ENCODE results near the gene JPH4. TPM values are rescaled to one million over a fixed set of nuclear protein-coding genes. Genes with fewer than 3 reads are reported as not detected.

JPH4 gene
- total RNA-seq, 2 donors from 2014 or later, result 0.18 to 0.91 TPM

- TF ChIP-seq CTCF (conservative IDR thresholded peaks at IDR 0.05), result no peak
- Histone ChIP-seq H3K36me3 (ENCODE audit: control insufficient read depth, insufficient read depth, low read length) (no peaks in the 10 kb centered on the region), H3K9ac (ENCODE audit: extremely low read depth, low read length, poor library complexity, severe bottlenecking) (no peak overlapping the region), H3K9me3 (ENCODE audit: control insufficient read depth, low read length) (no peaks in the 10 kb centered on the region), H3K27ac (ENCODE audit: low read depth, low read length) (no peak overlapping the region), H3K27me3 (ENCODE audit: control insufficient read depth, insufficient read depth, low read length, poor library complexity, severe bottlenecking) (peaks cover 50% of the 10 kb centered on the region), H3K4me1 (ENCODE audit: control insufficient read depth, insufficient read depth, low read length) (no peaks in the 10 kb centered on the region), H3K4me3 (ENCODE audit: low read length) (no peak overlapping the region)
- Mint-ChIP-seq H3K27ac (no peak overlapping the region), H3K4me1 (peaks cover 9% of the 10 kb centered on the region), H3K9me3 (no peaks in the 10 kb centered on the region), H3K4me3 (peak overlapping the region; percentile 34), H3K27me3 (ENCODE audit: insufficient read depth) (peaks cover 86% of the 10 kb centered on the region), H3K36me3 (ENCODE audit: low read depth) (no peaks in the 10 kb centered on the region)
- 13 to 17% methylated on average over 25 to 65 of the region's 67 CpGs for WGBS, 2 experiments (ENCODE audit: insufficient coverage in 1 of 2, insufficient read length in 1 of 2)
- DNase-seq, result peak; percentile 75
Observed at GRCh38 chr14:23577004-23577681, 1.4 kb downstream of the JPH4 start.

GRCh38 chr14:23573384-23574015 lies 5.1 kb downstream of the JPH4 start:
- TF ChIP-seq CTCF (conservative IDR thresholded peaks at IDR 0.05), result no peak
- H3K36me3 Mint-ChIP-seq (ENCODE audit: low read depth), result no peaks in the 10 kb centered on the region
- no peak overlapping the region for H3K27ac ChIP-seq (ENCODE audit: low read depth, low read length)
- no peak overlapping the region for H3K4me3 ChIP-seq (ENCODE audit: low read length)
- H3K9me3 ChIP-seq (ENCODE audit: control insufficient read depth, low read length), result no peaks in the 10 kb centered on the region
- H3K27me3 Mint-ChIP-seq (ENCODE audit: insufficient read depth), result peaks cover 63% of the 10 kb centered on the region
- H3K36me3 ChIP-seq (ENCODE audit: control insufficient read depth, insufficient read depth, low read length), result no peaks in the 10 kb centered on the region
- H3K27ac Mint-ChIP-seq, result no peak overlapping the region
- peaks cover 38% of the 10 kb centered on the region for H3K27me3 ChIP-seq (ENCODE audit: control insufficient read depth, insufficient read depth, low read length, poor library complexity, severe bottlenecking)
- no peak overlapping the region for H3K4me3 Mint-ChIP-seq
- H3K9me3 Mint-ChIP-seq, result no peaks in the 10 kb centered on the region
- H3K4me1 Mint-ChIP-seq, result peaks cover 22% of the 10 kb centered on the region
- peaks cover 6% of the 10 kb centered on the region for H3K4me1 ChIP-seq (ENCODE audit: control insufficient read depth, insufficient read depth, low read length)
- peak; percentile 35 for DNase-seq
- H3K9ac ChIP-seq (ENCODE audit: extremely low read depth, low read length, poor library complexity, severe bottlenecking), result no peak overlapping the region
- WGBS, 2 experiments (ENCODE audit: insufficient coverage in 1 of 2, insufficient read length in 1 of 2), result 78 to 81% methylated on average over 3 to 5 of the region's 5 CpGs

GRCh38 chr14:23572836-23573235 lies 5.8 kb downstream of the JPH4 start:
- H3K36me3 ChIP-seq (ENCODE audit: control insufficient read depth, insufficient read depth, low read length), result no peaks in the 10 kb centered on the region
- no peak overlapping the region for H3K27ac ChIP-seq (ENCODE audit: low read depth, low read length)
- Mint-ChIP-seq H3K36me3 (ENCODE audit: low read depth) (no peaks in the 10 kb centered on the region), H3K4me1 (peaks cover 28% of the 10 kb centered on the region), H3K4me3 (no peak overlapping the region), H3K9me3 (no peaks in the 10 kb centered on the region), H3K27ac (no peak overlapping the region), H3K27me3 (ENCODE audit: insufficient read depth) (peaks cover 56% of the 10 kb centered on the region)
- peak; percentile 36 for DNase-seq
- peaks cover 11% of the 10 kb centered on the region for H3K4me1 ChIP-seq (ENCODE audit: control insufficient read depth, insufficient read depth, low read length)
- TF ChIP-seq CTCF (conservative IDR thresholded peaks at IDR 0.05), result no peak
- WGBS, 2 experiments (ENCODE audit: insufficient coverage in 1 of 2, insufficient read length in 1 of 2), result 62 to 87% methylated on average over 3 to 4 of the region's 4 CpGs
- no peak overlapping the region for H3K4me3 ChIP-seq (ENCODE audit: low read length)
- no peaks in the 10 kb centered on the region for H3K9me3 ChIP-seq (ENCODE audit: control insufficient read depth, low read length)
- peaks cover 32% of the 10 kb centered on the region for H3K27me3 ChIP-seq (ENCODE audit: control insufficient read depth, insufficient read depth, low read length, poor library complexity, severe bottlenecking)
- H3K9ac ChIP-seq (ENCODE audit: extremely low read depth, low read length, poor library complexity, severe bottlenecking), result no peak overlapping the region

All from endodermal cell (in vitro differentiated cells).